ENCODE results near the gene ZNF627. TPM values are rescaled to one million over a fixed set of nuclear protein-coding genes. Genes with fewer than 3 reads are reported as not detected.

The ZNF627 gene
- total and polyA plus RNA-seq, 9 donors = 14.4 to 31.5 (median 17.5) TPM

- Histone ChIP-seq H3K4me3 (no peak overlapping the region), H3K27me3 (no peaks in the 10 kb centered on the region), H3K27ac (no peak overlapping the region), H3K36me3 (no peaks in the 10 kb centered on the region), H3K4me1 (ENCODE audit: insufficient read depth) (peaks cover 11% of the 10 kb centered on the region), H3K9me3 (no peaks in the 10 kb centered on the region)
- DNase-seq = no peak
- 78 to 84% (median 83%) methylated on average over 6 of the region's 6 CpGs for WGBS, 3 donors
- TF ChIP-seq CTCF (IDR thresholded peaks at IDR 0.05) = no peak
- no peak for TF ChIP-seq EP300 (IDR thresholded peaks at IDR 0.05)
- no peak for TF ChIP-seq POLR2A (IDR thresholded peaks at IDR 0.05)
- intact Hi-C loops (cut with DNase I) = no loop called here
Observed at GRCh38 chr19:11555246-11555645, 42.0 kb upstream of the ZNF627 start.

GRCh38 chr19:11556634-11557420 lies 40.5 kb upstream of the ZNF627 start:
- DNase-seq = no peak
- TF ChIP-seq POLR2A (IDR thresholded peaks at IDR 0.05) (no peak), CTCF (IDR thresholded peaks at IDR 0.05) (no peak), EP300 (IDR thresholded peaks at IDR 0.05) (no peak)
- Histone ChIP-seq H3K36me3 (no peaks in the 10 kb centered on the region), H3K4me3 (no peak overlapping the region), H3K27ac (no peak overlapping the region), H3K9me3 (no peaks in the 10 kb centered on the region), H3K4me1 (ENCODE audit: insufficient read depth) (peaks cover 11% of the 10 kb centered on the region), H3K27me3 (no peaks in the 10 kb centered on the region)
- intact Hi-C loops (cut with DNase I) = no loop called here
- 70 to 73% (median 72%) methylated on average over 4 of the region's 4 CpGs for WGBS, 3 donors

- H3K9me3 ChIP-seq = no peaks in the 10 kb centered on the region
- H3K36me3 ChIP-seq = no peaks in the 10 kb centered on the region
- peaks cover 11% of the 10 kb centered on the region for H3K4me1 ChIP-seq (ENCODE audit: insufficient read depth)
- H3K27me3 ChIP-seq = no peaks in the 10 kb centered on the region
- peak within 1 kb of the TSS in 1 of 2 donors; percentile 49 for H3K27ac ChIP-seq
- 1 to 3% (median 2%) methylated on average over 57 of the region's 57 CpGs for WGBS, 3 donors
- peak; percentile 96 to 98 (median 97) for DNase-seq
- intact Hi-C loops (cut with DNase I) = no loop called here
- TF ChIP-seq POLR2A (IDR thresholded peaks at IDR 0.05) (peak; percentile 88), EP300 (IDR thresholded peaks at IDR 0.05) (no peak), CTCF (IDR thresholded peaks at IDR 0.05) (peak in 2 of 3 donors; percentile 6 to 35)
- peak within 1 kb of the TSS; percentile 82 for H3K4me3 ChIP-seq
Observed at GRCh38 chr19:11558881-11559828, 38.1 kb upstream of the ZNF627 start, which contains the start of gene ELOF1. Gene ELOF1 (minus strand): TSS chr19:11559230. CDS start chr19:11554347, 4,883 bp downstream.

- WGBS, 3 donors = 8 to 16% (median 14%) methylated on average over 9 of the region's 9 CpGs
- Histone ChIP-seq H3K27ac (no peak overlapping the region), H3K4me3 (no peak overlapping the region), H3K36me3 (no peaks in the 10 kb centered on the region), H3K4me1 (ENCODE audit: insufficient read depth) (peaks cover 11% of the 10 kb centered on the region), H3K9me3 (no peaks in the 10 kb centered on the region), H3K27me3 (no peaks in the 10 kb centered on the region)
- TF ChIP-seq CTCF (IDR thresholded peaks at IDR 0.05) (peak; percentile 31 to 48 (median 36)), EP300 (IDR thresholded peaks at IDR 0.05) (no peak), POLR2A (IDR thresholded peaks at IDR 0.05) (no peak)
- intact Hi-C loops (cut with DNase I) = no loop called here
- DNase-seq = peak in 2 of 5 donors; percentile 40 to 50
Observed at GRCh38 chr19:11560404-11561051, 36.8 kb upstream of the ZNF627 start.

Measured in ovary (tissue), 9 donors.